ENCODE results near the gene DIO3. TPM values are rescaled to one million over a fixed set of nuclear protein-coding genes. Genes with fewer than 3 reads are reported as not detected.

DIO3 gene
- total and polyA plus RNA-seq, 2 donors (not counting 1 experiment from before 2014, with no cell fraction given): not detected

DNA sequence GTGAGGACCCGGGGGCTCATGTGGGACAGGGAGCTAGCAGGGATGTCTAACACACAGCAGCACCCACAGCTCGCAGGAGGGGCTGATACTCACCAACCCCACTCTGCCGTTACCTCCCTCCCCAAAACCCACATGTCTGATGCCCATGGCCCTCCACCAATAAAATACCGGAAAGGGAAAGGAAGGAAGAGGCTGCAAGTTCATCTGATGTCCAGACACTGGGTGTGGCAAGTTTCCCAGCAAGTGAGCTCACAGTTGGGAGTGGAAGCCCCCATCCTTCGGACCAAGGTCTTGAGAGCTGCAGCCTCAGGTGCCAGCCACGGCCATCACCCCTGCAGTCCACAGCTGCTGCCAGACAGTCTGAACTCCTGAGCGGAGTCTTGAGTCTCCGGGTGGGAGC is 39.3 kb upstream of the DIO3 start:
- no peaks in the 10 kb centered on the region for H3K27me3 Mint-ChIP-seq
- TF ChIP-seq, protein P1, sequence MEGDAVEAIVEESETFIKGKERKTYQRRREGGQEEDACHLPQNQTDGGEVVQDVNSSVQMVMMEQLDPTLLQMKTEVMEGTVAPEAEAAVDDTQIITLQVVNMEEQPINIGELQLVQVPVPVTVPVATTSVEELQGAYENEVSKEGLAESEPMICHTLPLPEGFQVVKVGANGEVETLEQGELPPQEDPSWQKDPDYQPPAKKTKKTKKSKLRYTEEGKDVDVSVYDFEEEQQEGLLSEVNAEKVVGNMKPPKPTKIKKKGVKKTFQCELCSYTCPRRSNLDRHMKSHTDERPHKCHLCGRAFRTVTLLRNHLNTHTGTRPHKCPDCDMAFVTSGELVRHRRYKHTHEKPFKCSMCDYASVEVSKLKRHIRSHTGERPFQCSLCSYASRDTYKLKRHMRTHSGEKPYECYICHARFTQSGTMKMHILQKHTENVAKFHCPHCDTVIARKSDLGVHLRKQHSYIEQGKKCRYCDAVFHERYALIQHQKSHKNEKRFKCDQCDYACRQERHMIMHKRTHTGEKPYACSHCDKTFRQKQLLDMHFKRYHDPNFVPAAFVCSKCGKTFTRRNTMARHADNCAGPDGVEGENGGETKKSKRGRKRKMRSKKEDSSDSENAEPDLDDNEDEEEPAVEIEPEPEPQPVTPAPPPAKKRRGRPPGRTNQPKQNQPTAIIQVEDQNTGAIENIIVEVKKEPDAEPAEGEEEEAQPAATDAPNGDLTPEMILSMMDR (IDR thresholded peaks at IDR 0.05): no peak
- no peak for TF ChIP-seq EZH2 (IDR thresholded peaks at IDR 0.05; ENCODE audit: borderline replicate concordance, insufficient read depth, low read depth, low read length, poor library complexity, severe bottlenecking)
- Histone ChIP-seq H3K9ac (ENCODE audit: low read length) (no peak overlapping the region), H3K27me3 (replicated peaks in 1 of 4; ENCODE audit: control extremely low read depth in 1 of 4, control insufficient read depth in 3 of 4, insufficient read depth in 4 of 4, low read length in 3 of 4) (no peaks in the 10 kb centered on the region), H3K4me2 (replicated peaks; ENCODE audit: low read depth, low read length, poor library complexity, severe bottlenecking) (no peak overlapping the region), H4K20me1 (ENCODE audit: control insufficient read depth, insufficient read depth, low read length, poor library complexity, severe bottlenecking) (no peaks in the 10 kb centered on the region), H3K4me1 (ENCODE audit: control insufficient read depth in 2 of 2, insufficient read depth in 2 of 2, low read length in 2 of 2) (no peaks in the 10 kb centered on the region), H3K79me2 (ENCODE audit: control insufficient read depth, insufficient read depth, low read length) (no peaks in the 10 kb centered on the region), H3K9me3 (ENCODE audit: control extremely low read depth in 1 of 3, control insufficient read depth in 2 of 3, insufficient read depth in 1 of 3, low read length in 2 of 3) (peaks cover 0 to 8% (median 0%) of the 10 kb centered on the region in 3 donors), H3K27ac (ENCODE audit: low read length in 2 of 2) (no peak overlapping the region), H3K4me3 (ENCODE audit: control extremely low read depth in 1 of 5, extremely low read depth in 1 of 5, insufficient read depth in 1 of 5, low read depth in 2 of 5, low read length in 4 of 5) (no peak overlapping the region), H3K36me3 (replicated peaks in 1 of 2; ENCODE audit: control extremely low read depth in 1 of 2, control insufficient read depth in 1 of 2, extremely low read depth in 1 of 2, insufficient read depth in 2 of 2, low read length in 1 of 2) (no peaks in the 10 kb centered on the region), H2AFZ (ENCODE audit: insufficient read depth, low read depth, low read length, poor library complexity, severe bottlenecking) (no peak overlapping the region)
- 93% methylated on average over 8 of the region's 8 CpGs for whole genome bisulfite sequencing (ENCODE audit: insufficient coverage)
- no peak overlapping the region for H3K27ac Mint-ChIP-seq
- H3K4me3 Mint-ChIP-seq: no peak overlapping the region
- H3K9me3 Mint-ChIP-seq (ENCODE audit: insufficient read depth): no peaks in the 10 kb centered on the region
- CTCF ChIA-PET: no interaction called here
- DNase-seq (no peak), ATAC-seq (ENCODE audit: low read depth) (no peak)
- POLR2A ChIA-PET: no interaction called here
- intact Hi-C loops (cut with micrococcal nuclease): no loop called here
- no peaks in the 10 kb centered on the region for H3K4me1 Mint-ChIP-seq

DNA sequence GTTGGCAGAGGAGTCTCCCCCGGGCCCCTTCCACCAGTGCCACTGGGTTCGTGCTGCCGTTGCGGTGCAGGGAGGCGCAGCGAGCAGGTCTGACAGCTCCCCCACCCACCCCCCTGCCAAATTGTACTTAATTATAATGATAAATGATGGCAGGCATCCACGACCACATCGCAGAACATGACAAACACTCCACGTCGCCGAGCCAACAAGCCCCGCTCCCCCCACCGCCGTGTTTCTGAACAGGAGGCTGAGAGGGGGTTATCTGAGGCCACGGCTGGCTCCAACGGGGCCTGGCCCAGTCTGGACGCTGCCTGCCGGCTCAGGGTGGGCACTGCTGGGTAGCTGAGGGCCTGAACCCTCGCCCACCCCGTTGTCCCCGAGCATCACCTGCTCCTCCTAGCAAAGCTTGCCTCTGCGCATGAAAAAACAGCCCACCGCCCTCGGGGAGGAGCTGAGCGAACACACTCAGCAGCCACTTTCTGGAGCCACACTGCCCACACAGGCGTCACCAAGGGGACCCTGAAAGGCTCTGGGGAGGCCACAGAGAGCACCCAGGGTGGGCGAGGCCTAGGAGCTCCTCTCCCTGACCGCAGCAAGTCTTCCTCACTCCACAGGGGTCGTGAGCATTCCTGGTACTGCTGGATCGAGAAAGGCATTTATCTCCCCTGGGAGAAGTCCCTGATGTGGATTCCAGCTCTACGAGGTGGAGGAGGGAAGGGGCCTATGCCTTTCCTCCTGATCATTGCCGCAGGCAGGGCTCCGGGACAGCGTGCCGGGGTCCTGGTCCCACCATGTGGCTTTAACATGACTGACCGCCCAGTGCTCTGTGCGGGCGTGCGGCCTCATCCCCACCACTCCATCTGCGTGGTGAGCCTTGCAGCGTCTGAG is 35.4 kb upstream of the DIO3 start:
- Histone ChIP-seq H3K27me3 (replicated peaks in 1 of 4; ENCODE audit: control extremely low read depth in 1 of 4, control insufficient read depth in 3 of 4, insufficient read depth in 4 of 4, low read length in 3 of 4) (no peaks in the 10 kb centered on the region), H3K4me1 (ENCODE audit: control insufficient read depth in 2 of 2, insufficient read depth in 2 of 2, low read length in 2 of 2) (no peaks in the 10 kb centered on the region), H3K27ac (ENCODE audit: low read length in 2 of 2) (no peak overlapping the region), H4K20me1 (ENCODE audit: control insufficient read depth, insufficient read depth, low read length, poor library complexity, severe bottlenecking) (no peaks in the 10 kb centered on the region), H2AFZ (ENCODE audit: insufficient read depth, low read depth, low read length, poor library complexity, severe bottlenecking) (no peak overlapping the region), H3K4me3 (ENCODE audit: control extremely low read depth in 1 of 5, extremely low read depth in 1 of 5, insufficient read depth in 1 of 5, low read depth in 2 of 5, low read length in 4 of 5) (no peak overlapping the region), H3K36me3 (replicated peaks in 1 of 2; ENCODE audit: control extremely low read depth in 1 of 2, control insufficient read depth in 1 of 2, extremely low read depth in 1 of 2, insufficient read depth in 2 of 2, low read length in 1 of 2) (no peaks in the 10 kb centered on the region), H3K4me2 (replicated peaks; ENCODE audit: low read depth, low read length, poor library complexity, severe bottlenecking) (no peak overlapping the region), H3K9me3 (ENCODE audit: control extremely low read depth in 1 of 3, control insufficient read depth in 2 of 3, insufficient read depth in 1 of 3, low read length in 2 of 3) (peaks cover 0 to 6% (median 0%) of the 10 kb centered on the region in 3 donors), H3K79me2 (ENCODE audit: control insufficient read depth, insufficient read depth, low read length) (no peaks in the 10 kb centered on the region), H3K9ac (ENCODE audit: low read length) (no peak overlapping the region)
- H3K9me3 Mint-ChIP-seq (ENCODE audit: insufficient read depth): no peaks in the 10 kb centered on the region
- H3K27me3 Mint-ChIP-seq: peaks cover 7% of the 10 kb centered on the region
- H3K27ac Mint-ChIP-seq: no peak overlapping the region
- intact Hi-C loops (cut with micrococcal nuclease): no loop called here
- WGBS (ENCODE audit: insufficient coverage): 83% methylated on average over 31 of the region's 41 CpGs
- DNase-seq: no peak
- CTCF ChIA-PET: no interaction called here
- ATAC-seq (ENCODE audit: low read depth): no peak
- no peak for TF ChIP-seq EZH2 (IDR thresholded peaks at IDR 0.05; ENCODE audit: borderline replicate concordance, insufficient read depth, low read depth, low read length, poor library complexity, severe bottlenecking)
- TF ChIP-seq, protein P1 (IDR thresholded peaks at IDR 0.05): no peak
- POLR2A ChIA-PET: no interaction called here
- H3K4me1 Mint-ChIP-seq: no peaks in the 10 kb centered on the region
- no peak overlapping the region for H3K4me3 Mint-ChIP-seq
